SU-DHL-6 (cell line): Measurements from ENCODE around the gene PARVB.

ENCODE experiments used
- H2AFZ ChIP-seq: fragments of 200-600 bp; sonication (generic); 2 replicates; pipeline ENCODE4 v1.6.1; 2014; ENCODE audit warnings: low read depth, mild to moderate bottlenecking, moderate library complexity, mixed read lengths, antibody characterized with exemption, low read length; ENCODE audit not compliant: severe bottlenecking
- H3F3A ChIP-seq: fragments of 200-600 bp; shearing (Covaris generic); 2 replicates; pipeline ENCODE4 v1.6.0; 2016; ENCODE audit warnings: antibody characterized with exemption, mild to moderate bottlenecking; ENCODE audit not compliant: insufficient read depth
- H3K27ac ChIP-seq: fragments of 200-600 bp; sonication (generic); 2 replicates; pipeline ENCODE4 v1.5.1; 2016; ENCODE audit warnings: low read depth, mild to moderate bottlenecking, low read length, moderate library complexity, mixed read lengths
- H3K27me3 ChIP-seq: fragments of 200-600 bp; sonication (generic), shearing (Covaris generic); 2 replicates; pipeline ENCODE4 v1.6.0; 2014; ENCODE audit warnings: mild to moderate bottlenecking, low read length
- H3K36me3 ChIP-seq: fragments of 200-600 bp; sonication (generic); 2 replicates; pipeline ENCODE4 v1.6.1; 2014; ENCODE audit warnings: mild to moderate bottlenecking, low read length, mixed read lengths
- H3K4me2 ChIP-seq: fragments of 300-600, 200-600 bp; shearing (Covaris generic), sonication (generic); 2 replicates; pipeline ENCODE4 v1.6.0; 2014; ENCODE audit warnings: low read length, low read depth, mild to moderate bottlenecking; ENCODE audit not compliant: poor library complexity, severe bottlenecking
- H3K4me3 ChIP-seq: fragments of 200-600 bp; sonication (generic); 2 replicates; pipeline ENCODE4 v1.5.1; 2014; ENCODE audit warnings: antibody characterized with exemption, low read length, mild to moderate bottlenecking, mixed read lengths; ENCODE audit not compliant: insufficient read depth, poor library complexity, severe bottlenecking
- H3K79me2 ChIP-seq: fragments of 200-600 bp; sonication (generic); 2 replicates; pipeline ENCODE4 v1.6.1; 2014; ENCODE audit warnings: mild to moderate bottlenecking, low read length, moderate library complexity; ENCODE audit not compliant: insufficient read depth
- H3K9ac ChIP-seq: fragments of 200-600 bp; sonication (generic); 2 replicates; pipeline ENCODE4 v1.7.0; 2014; ENCODE audit warnings: mild to moderate bottlenecking, low read length
- H3K9me2 ChIP-seq: fragments of 200-600 bp; sonication (generic); replicated peaks from 2 replicates; pipeline ENCODE4 v1.6.1; 2014; ENCODE audit warnings: low read length; ENCODE audit not compliant: insufficient read depth
- H3K9me3 ChIP-seq: fragments of 200-600 bp; sonication (generic); 2 replicates; pipeline ENCODE4 v1.6.1; 2014; ENCODE audit warnings: low read length, mixed read lengths; ENCODE audit not compliant: insufficient read depth
- H4K20me1 ChIP-seq: fragments of 200-600 bp; sonication (generic); 2 replicates; pipeline ENCODE4 v1.6.1; 2014; ENCODE audit warnings: low read depth, mild to moderate bottlenecking, antibody characterized with exemption, low read length, moderate library complexity, mixed read lengths
- CTCF ChIP-seq: fragments of 200-600 bp; sonication (generic); IDR thresholded peaks from one replicate; pipeline ENCODE4 v1.5.1; 2017; ENCODE audit warnings: antibody characterized with exemption, mild to moderate bottlenecking, low read length, moderate library complexity; ENCODE audit not compliant: insufficient read depth, poor library complexity, severe bottlenecking
- EZH2phosphoT487 ChIP-seq: fragments of 200-600 bp; sonication (generic), shearing (Covaris generic); conservative IDR thresholded peaks from 2 replicates; pipeline ENCODE4 v1.6.1; 2018; ENCODE audit warnings: mild to moderate bottlenecking, antibody characterized with exemption, low read length, moderate library complexity, mixed read lengths

The PARVB gene

GRCh38 chr22:43978558-43978957, 45.5 kb upstream of the PARVB start:
- no peaks in the 10 kb centered on the region for H3F3A ChIP-seq
- no peak overlapping the region for H3K27ac ChIP-seq
- no peaks in the 10 kb centered on the region for H3K9me2 ChIP-seq
- H3K4me2 ChIP-seq: no peak overlapping the region
- no peaks in the 10 kb centered on the region for H3K79me2 ChIP-seq
- no peak overlapping the region for H3K4me3 ChIP-seq
- TF ChIP-seq EZH2phosphoT487: no peak
- TF ChIP-seq CTCF: no peak
- no peak overlapping the region for H2AFZ ChIP-seq
- no peak overlapping the region for H3K9ac ChIP-seq
- no peaks in the 10 kb centered on the region for H3K9me3 ChIP-seq
- no peaks in the 10 kb centered on the region for H4K20me1 ChIP-seq
- H3K36me3 ChIP-seq: no peaks in the 10 kb centered on the region; the same call in 1 of the 2 replicates
- no peaks in the 10 kb centered on the region for H3K27me3 ChIP-seq

GRCh38 chr22:43980579-43980978, 43.5 kb upstream of the PARVB start:
- TF ChIP-seq CTCF (no peak), EZH2phosphoT487 (no peak)
- no peaks in the 10 kb centered on the region for H3F3A ChIP-seq
- H3K4me3 ChIP-seq: no peak overlapping the region
- no peaks in the 10 kb centered on the region for H3K79me2 ChIP-seq
- H3K4me2 ChIP-seq: no peak overlapping the region
- no peaks in the 10 kb centered on the region for H3K9me2 ChIP-seq
- H3K9me3 ChIP-seq: no peaks in the 10 kb centered on the region
- H3K27me3 ChIP-seq: no peaks in the 10 kb centered on the region
- no peaks in the 10 kb centered on the region for H4K20me1 ChIP-seq
- no peak overlapping the region for H2AFZ ChIP-seq
- H3K36me3 ChIP-seq: peaks cover 5% of the 10 kb centered on the region; the same call in 1 of the 2 replicates
- no peak overlapping the region for H3K27ac ChIP-seq
- H3K9ac ChIP-seq: no peak overlapping the region

- Histone ChIP-seq H3K9ac (no peak overlapping the region), H4K20me1 (no peaks in the 10 kb centered on the region), H2AFZ (no peak overlapping the region), H3K79me2 (no peaks in the 10 kb centered on the region), H3F3A (no peaks in the 10 kb centered on the region), H3K9me3 (no peaks in the 10 kb centered on the region), H3K27me3 (no peaks in the 10 kb centered on the region), H3K27ac (no peak overlapping the region), H3K4me2 (no peak overlapping the region), H3K4me3 (no peak overlapping the region), H3K9me2 (no peaks in the 10 kb centered on the region), H3K36me3 (peaks cover 5% of the 10 kb centered on the region; the same call in 1 of the 2 replicates)
- TF ChIP-seq EZH2phosphoT487 (no peak), CTCF (no peak)
Observed at GRCh38 chr22:43980996-43981395, 43.1 kb upstream of the PARVB start.
